H1 (cell line): ENCODE results near the gene DCAF8. TPM values are rescaled to one million over a fixed set of nuclear protein-coding genes. Genes with fewer than 3 reads are reported as not detected.

Experiments
- CTCF ChIA-PET: fragments of 300-600 bp; sonication (Branson Sonifier 250); formaldehyde crosslinking; loops from one replicate; lab custom pipeline; 2021; ENCODE audit not compliant: partially characterized antibody; lab: Charles Lee
- POLR2A ChIA-PET: fragments of 300-600 bp; sonication (Branson Sonifier 250); formaldehyde crosslinking; loops from one replicate; lab custom pipeline; 2021; ENCODE audit warnings: inconsistent platforms; ENCODE audit not compliant: partially characterized antibody; lab: Charles Lee
- DNase-seq, 2 experiments: peaks; one replicate each; pipeline versions ENCODE4 v3.0.0 to v3.0.0-alpha.2; 2010 to 2022; ENCODE audit warnings: low spot score in 2 of 2, low read depth in 1 of 2, mixed read lengths in 1 of 2
- FAIRE-seq: peaks from 2 replicates; lab custom pipeline; 2011; peaks lifted over from hg19 to GRCh38; lab: Jason Lieb, UNC
- H2AFZ ChIP-seq: 2 replicates; pipeline ENCODE4 v1.8.1; 2012; ENCODE audit warnings: low read length, inconsistent platforms
- H2AK5ac ChIP-seq: 2 replicates; pipeline ENCODE4 v1.6.1; 2013; ENCODE audit warnings: low read depth, low read length
- H2BK120ac ChIP-seq: replicated peaks from 2 replicates; pipeline ENCODE3; 2013; ENCODE audit warnings: low read depth, low read length, inconsistent platforms
- H2BK12ac ChIP-seq: 2 replicates; pipeline ENCODE4 v1.6.1; 2013; ENCODE audit warnings: low read depth, low read length
- H2BK15ac ChIP-seq: 2 replicates; pipeline ENCODE4 v1.6.1; 2013; ENCODE audit warnings: low read length
- H2BK20ac ChIP-seq: 2 replicates; pipeline ENCODE4 v1.6.1; 2013; ENCODE audit warnings: low read length
- H2BK5ac ChIP-seq: 2 replicates; pipeline ENCODE4 v1.6.1; 2013; ENCODE audit warnings: low read depth, low read length
- H3K14ac ChIP-seq: 2 replicates; pipeline ENCODE4 v1.6.1; 2013; ENCODE audit warnings: inconsistent platforms; ENCODE audit not compliant: insufficient read length
- H3K18ac ChIP-seq: 2 replicates; pipeline ENCODE4 v1.6.1; 2013; ENCODE audit warnings: low read length; ENCODE audit errors: extremely low read depth
- H3K23ac ChIP-seq: 2 replicates; pipeline ENCODE4 v1.6.1; 2013; ENCODE audit warnings: inconsistent platforms; ENCODE audit not compliant: insufficient read length
- H3K23me2 ChIP-seq: 2 replicates; pipeline ENCODE4 v1.6.1; 2013; ENCODE audit warnings: low read depth, low read length
- H3K27ac ChIP-seq: 2 replicates; pipeline ENCODE4 v1.6.1; 2011; ENCODE audit warnings: low read depth, low read length, inconsistent platforms
- H3K27me3 ChIP-seq, 4 experiments: replicated peaks in 1 of 4; 1 replicate in 1 of 4; 2 replicates in 3 of 4; pipeline versions ENCODE4 v1.6.1 to v1.8.1; 2011 to 2013; ENCODE audit warnings: low read length in 3 of 4, mild to moderate bottlenecking in 3 of 4, inconsistent platforms in 2 of 4, mixed read lengths in 2 of 4, moderate library complexity in 1 of 4; ENCODE audit not compliant: control insufficient read depth in 3 of 4, insufficient read depth in 3 of 4; ENCODE audit errors: extremely low read depth in 1 of 4
- H3K36me3 ChIP-seq, 4 experiments: 2 replicates each; pipeline versions ENCODE4 v1.6.1 to v1.8.1; 2011 to 2013; ENCODE audit warnings: mild to moderate bottlenecking in 4 of 4, low read length in 3 of 4, moderate library complexity in 2 of 4, control low read depth in 1 of 4, inconsistent platforms in 1 of 4; ENCODE audit not compliant: insufficient read depth in 4 of 4, control insufficient read depth in 2 of 4
- H3K4ac ChIP-seq: replicated peaks from 2 replicates; pipeline ENCODE3; 2013; ENCODE audit warnings: low read length, low read depth, mixed read lengths, inconsistent platforms; ENCODE audit not compliant: insufficient read length
- H3K4me1 ChIP-seq, 4 experiments: replicated peaks in 1 of 4; 1 replicate in 1 of 4; 2 replicates in 3 of 4; pipeline versions ENCODE4 v1.6.1 to v1.8.1; 2011 to 2013; ENCODE audit warnings: low read length in 3 of 4, inconsistent platforms in 2 of 4, mixed read lengths in 1 of 4; ENCODE audit not compliant: insufficient read depth in 4 of 4, control insufficient read depth in 3 of 4
- H3K4me2 ChIP-seq, 2 experiments: 2 replicates each; pipeline versions ENCODE4 v1.6.1 to v1.8.1; 2011 to 2013; ENCODE audit warnings: low read depth in 2 of 2, low read length in 2 of 2, control low read depth in 1 of 2, inconsistent platforms in 1 of 2, mild to moderate bottlenecking in 1 of 2; ENCODE audit not compliant: insufficient read depth in 1 of 2
- H3K4me3 ChIP-seq, 4 experiments: fragments of 200-600, 300-600 bp in 1 of 4; sonication (generic), shearing (Covaris generic), sonication (Bioruptor Twin) in 1 of 4; 2 replicates each; pipeline versions ENCODE4 v1.5.1 to v1.8.1; 2011 to 2016; ENCODE audit warnings: low read length in 4 of 4, low read depth in 3 of 4, control low read depth in 2 of 4, inconsistent platforms in 2 of 4, mild to moderate bottlenecking in 2 of 4, mixed read lengths in 1 of 4, moderate library complexity in 1 of 4; ENCODE audit not compliant: insufficient read depth in 2 of 4; ENCODE audit errors: extremely low read depth in 1 of 4
- H3K56ac ChIP-seq: replicated peaks from 2 replicates; pipeline ENCODE3; 2013; ENCODE audit warnings: low read depth, mild to moderate bottlenecking, mixed read lengths, low read length, inconsistent platforms; ENCODE audit not compliant: insufficient read length
- H3K79me1 ChIP-seq: 2 replicates; pipeline ENCODE4 v1.6.1; 2013; ENCODE audit warnings: low read depth, low read length, control low read depth
- H3K79me2 ChIP-seq, 2 experiments: 2 replicates each; pipeline versions ENCODE4 v1.6.1 to v1.8.1; 2012 to 2013; ENCODE audit warnings: low read length in 2 of 2, mild to moderate bottlenecking in 2 of 2, inconsistent platforms in 1 of 2; ENCODE audit not compliant: insufficient read depth in 2 of 2, control insufficient read depth in 1 of 2
- H3K9ac ChIP-seq, 4 experiments: replicated peaks in 1 of 4; 1 replicate in 1 of 4; 2 replicates in 3 of 4; pipeline versions ENCODE4 v1.6.1 to v1.8.1; 2011 to 2013; ENCODE audit warnings: low read depth in 3 of 4, low read length in 3 of 4, control low read depth in 2 of 4, mild to moderate bottlenecking in 2 of 4, moderate library complexity in 2 of 4, inconsistent platforms in 1 of 4; ENCODE audit errors: extremely low read depth in 1 of 4
- H3K9me3 ChIP-seq, 2 experiments: 2 replicates each; pipeline versions ENCODE4 v1.6.1 to v1.8.1; 2012 to 2013; ENCODE audit warnings: mild to moderate bottlenecking in 2 of 2, moderate library complexity in 2 of 2, control low read depth in 1 of 2, inconsistent platforms in 1 of 2, low read depth in 1 of 2, low read length in 1 of 2, mixed read lengths in 1 of 2; ENCODE audit not compliant: insufficient read depth in 2 of 2
- H4K20me1 ChIP-seq, 2 experiments: replicated peaks in 1 of 2; 2 replicates each; pipeline versions ENCODE3 to v1.8.1; 2011 to 2013; ENCODE audit warnings: inconsistent platforms in 2 of 2, low read length in 2 of 2, mild to moderate bottlenecking in 1 of 2; ENCODE audit not compliant: insufficient read depth in 2 of 2, control insufficient read depth in 1 of 2
- H4K5ac ChIP-seq: 2 replicates; pipeline ENCODE4 v1.6.1; 2013; ENCODE audit warnings: low read length, low read depth, mixed read lengths, inconsistent platforms; ENCODE audit not compliant: insufficient read length
- H4K8ac ChIP-seq: 2 replicates; pipeline ENCODE4 v1.8.0; 2013; ENCODE audit warnings: mild to moderate bottlenecking, moderate library complexity, low read length, inconsistent platforms; ENCODE audit not compliant: insufficient read depth; ENCODE audit errors: extremely low read depth
- H4K91ac ChIP-seq: replicated peaks from 2 replicates; pipeline ENCODE3; 2013; ENCODE audit warnings: low read length, mixed read lengths, inconsistent platforms; ENCODE audit not compliant: insufficient read length
- PHF8 ChIP-seq: fragments of 200-600 bp; sonication (generic); conservative IDR thresholded peaks from 2 replicates; pipeline ENCODE4 v1.7.1; 2012; ENCODE audit warnings: low read depth, mild to moderate bottlenecking, inconsistent platforms, low read length, moderate library complexity
- POLR2AphosphoS5 ChIP-seq: IDR thresholded peaks from 2 replicates; pipeline ENCODE4 v1.6.1; 2011; ENCODE audit warnings: low read depth, low read length
- SP2 ChIP-seq: IDR thresholded peaks from 2 replicates; pipeline ENCODE4 v1.6.1; 2012; ENCODE audit warnings: mild to moderate bottlenecking, low read length, inconsistent platforms
- TAF1 ChIP-seq: IDR thresholded peaks from 2 replicates; pipeline ENCODE4 v1.6.1; 2011; ENCODE audit warnings: mild to moderate bottlenecking, low read depth, low read length
- TCF12 ChIP-seq: IDR thresholded peaks from 2 replicates; pipeline ENCODE4 v1.6.1; 2011; ENCODE audit warnings: low read depth, mild to moderate bottlenecking, low read length
- WGBS, 2 experiments: shearing (Covaris generic) in 1 of 2; methylation state at CpG; one replicate each; pipeline versions ENCODE4 v1.1.6 to v1.1.7; 2013 to 2015; ENCODE audit warnings: low lambda C conversion rate in 2 of 2, mixed read lengths in 2 of 2, inconsistent platforms in 1 of 2, low coverage in 1 of 2, missing lambda C conversion rate in 1 of 2; ENCODE audit not compliant: insufficient replicate concordance in 2 of 2, insufficient coverage in 1 of 2, insufficient read length in 1 of 2; ENCODE audit errors: extremely low coverage in 1 of 2, missing lambda C conversion rate in 1 of 2; 5-methylcytosine and 5-hydroxymethylcytosine counted together
- polyA plus RNA-seq, 7 experiments: library from polyadenylated mRNA; depleted of rRNA in 3 of 7; stranded (reverse) in 5 of 7; unstranded in 2 of 7; fragments of >200 nt in 5 of 7; fragments of 200-250 nt in 2 of 7; gene quantifications; 1 replicate in 5 of 7; 2 replicates in 1 of 7; 4 replicates in 1 of 7; pipeline versions ENCODE4 v1.2.1 to v1.2.3, GENCODE V29; 2011 to 2013; ENCODE audit warnings: missing spikeins in 2 of 7, mixed read lengths in 2 of 7
- total RNA-seq: library from RNA; stranded (reverse); fragmentation: NEBNext Ultra II Directional; extraction: Animal tissue kit (Norgen Biotek cat#: 25700); gene quantifications from 2 replicates; pipeline ENCODE4 v1.2.1, GENCODE V29; 2021
- TF ChIP-seq, protein P1 (sequence below): IDR thresholded peaks from 2 replicates; pipeline ENCODE4 v1.6.1; 2012; ENCODE audit warnings: low read length, inconsistent platforms
- TF ChIP-seq, protein P2 (sequence below), 3 experiments: IDR thresholded peaks; 1 replicate in 2 of 3; 2 replicates in 1 of 3; pipeline versions ENCODE4 v1.5.1 to v1.6.1; 2011; ENCODE audit warnings: low read length in 3 of 3, mild to moderate bottlenecking in 3 of 3, inconsistent platforms in 2 of 3, low read depth in 1 of 3, moderate library complexity in 1 of 3; ENCODE audit not compliant: insufficient read depth in 1 of 3; ENCODE audit errors: control extremely low read depth in 1 of 3
- TF ChIP-seq, protein P3 (sequence below): IDR thresholded peaks from 2 replicates; pipeline ENCODE4 v1.6.1; 2011; ENCODE audit warnings: low read length, improper control_type of control experiment

DCAF8 gene
- total and polyA plus RNA-seq, 2 of the 8 experiments (the other 6 are each of a cell fraction or from before 2014, with no cell fraction given) = 68.2 to 110 TPM

DNA sequence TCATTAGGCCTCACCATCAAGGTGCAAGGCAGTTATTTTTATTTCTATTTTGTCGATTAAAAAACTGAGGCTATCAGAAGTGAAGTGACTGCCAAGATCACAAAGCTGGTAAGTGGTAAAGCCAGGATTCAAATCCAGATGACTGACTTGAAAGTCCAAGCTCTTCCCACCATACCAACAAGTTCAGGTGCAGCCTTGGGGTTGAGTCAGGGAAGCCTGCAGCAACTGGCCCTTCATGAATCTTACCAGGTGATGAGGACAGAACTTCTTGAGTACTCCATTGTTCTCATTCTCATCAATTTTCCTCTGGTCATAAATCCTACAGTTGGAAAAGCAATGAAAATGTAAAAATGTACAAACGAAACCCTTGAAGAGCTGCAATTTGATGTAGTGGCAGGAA lies 37.0 kb downstream of the DCAF8 start:
- POLR2A ChIA-PET = interaction anchor here (0.7 to 3.6 kb wide), 8 partner anchors 10 to 56 kb away, joined by 3 to 15 read pairs (median 4); no protein-coding TSS in a partner anchor
- H2BK20ac ChIP-seq = no peak overlapping the region

More for the DNA sequence above, 37.0 kb downstream of the DCAF8 start:
- Histone ChIP-seq H3K79me2 (no peaks in the 10 kb centered on the region), H2BK5ac (no peak overlapping the region), H3K56ac (no peak overlapping the region), H2BK12ac (no peak overlapping the region), H3K79me1 (no peaks in the 10 kb centered on the region), H4K91ac (no peak overlapping the region), H3K9me3 (no peaks in the 10 kb centered on the region), H3K14ac (no peak overlapping the region), H3K18ac (no peak overlapping the region), H3K27ac (no peak overlapping the region), H3K4ac (no peak overlapping the region), H3K9ac (no peak overlapping the region), H2AFZ (no peak overlapping the region), H4K5ac (no peak overlapping the region), H3K4me3 (no peak overlapping the region), H3K4me1 (no peaks in the 10 kb centered on the region), H4K20me1 (peaks cover 0 to 2% of the 10 kb centered on the region in 2 experiments), H3K23me2 (no peaks in the 10 kb centered on the region), H3K23ac (no peak overlapping the region), H3K27me3 (no peaks in the 10 kb centered on the region), H3K36me3 (peaks cover 24 to 93% (median 66%) of the 10 kb centered on the region in 4 experiments), H2BK15ac (no peak overlapping the region), H2BK120ac (no peak overlapping the region), H2AK5ac (no peak overlapping the region), H4K8ac (no peak overlapping the region), H3K4me2 (no peak overlapping the region)
- WGBS, 2 experiments = 79% methylated on average over 2 of the region's 2 CpGs; no CpG with 5 or more reads in 1 of the 2 experiments
- TF ChIP-seq TAF1 = no peak
- no peak for TF ChIP-seq POLR2AphosphoS5
- TF ChIP-seq PHF8 = no peak
- TF ChIP-seq, protein P1, sequence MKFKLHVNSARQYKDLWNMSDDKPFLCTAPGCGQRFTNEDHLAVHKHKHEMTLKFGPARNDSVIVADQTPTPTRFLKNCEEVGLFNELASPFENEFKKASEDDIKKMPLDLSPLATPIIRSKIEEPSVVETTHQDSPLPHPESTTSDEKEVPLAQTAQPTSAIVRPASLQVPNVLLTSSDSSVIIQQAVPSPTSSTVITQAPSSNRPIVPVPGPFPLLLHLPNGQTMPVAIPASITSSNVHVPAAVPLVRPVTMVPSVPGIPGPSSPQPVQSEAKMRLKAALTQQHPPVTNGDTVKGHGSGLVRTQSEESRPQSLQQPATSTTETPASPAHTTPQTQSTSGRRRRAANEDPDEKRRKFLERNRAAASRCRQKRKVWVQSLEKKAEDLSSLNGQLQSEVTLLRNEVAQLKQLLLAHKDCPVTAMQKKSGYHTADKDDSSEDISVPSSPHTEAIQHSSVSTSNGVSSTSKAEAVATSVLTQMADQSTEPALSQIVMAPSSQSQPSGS = no peak
- TF ChIP-seq, protein P2, sequence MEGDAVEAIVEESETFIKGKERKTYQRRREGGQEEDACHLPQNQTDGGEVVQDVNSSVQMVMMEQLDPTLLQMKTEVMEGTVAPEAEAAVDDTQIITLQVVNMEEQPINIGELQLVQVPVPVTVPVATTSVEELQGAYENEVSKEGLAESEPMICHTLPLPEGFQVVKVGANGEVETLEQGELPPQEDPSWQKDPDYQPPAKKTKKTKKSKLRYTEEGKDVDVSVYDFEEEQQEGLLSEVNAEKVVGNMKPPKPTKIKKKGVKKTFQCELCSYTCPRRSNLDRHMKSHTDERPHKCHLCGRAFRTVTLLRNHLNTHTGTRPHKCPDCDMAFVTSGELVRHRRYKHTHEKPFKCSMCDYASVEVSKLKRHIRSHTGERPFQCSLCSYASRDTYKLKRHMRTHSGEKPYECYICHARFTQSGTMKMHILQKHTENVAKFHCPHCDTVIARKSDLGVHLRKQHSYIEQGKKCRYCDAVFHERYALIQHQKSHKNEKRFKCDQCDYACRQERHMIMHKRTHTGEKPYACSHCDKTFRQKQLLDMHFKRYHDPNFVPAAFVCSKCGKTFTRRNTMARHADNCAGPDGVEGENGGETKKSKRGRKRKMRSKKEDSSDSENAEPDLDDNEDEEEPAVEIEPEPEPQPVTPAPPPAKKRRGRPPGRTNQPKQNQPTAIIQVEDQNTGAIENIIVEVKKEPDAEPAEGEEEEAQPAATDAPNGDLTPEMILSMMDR (IDR thresholded peaks at IDR 0.05; ENCODE audit: control extremely low read depth in 1 of 3, insufficient read depth in 1 of 3, low read depth in 1 of 3, low read length in 3 of 3) = no peak
- TF ChIP-seq, protein P3, sequence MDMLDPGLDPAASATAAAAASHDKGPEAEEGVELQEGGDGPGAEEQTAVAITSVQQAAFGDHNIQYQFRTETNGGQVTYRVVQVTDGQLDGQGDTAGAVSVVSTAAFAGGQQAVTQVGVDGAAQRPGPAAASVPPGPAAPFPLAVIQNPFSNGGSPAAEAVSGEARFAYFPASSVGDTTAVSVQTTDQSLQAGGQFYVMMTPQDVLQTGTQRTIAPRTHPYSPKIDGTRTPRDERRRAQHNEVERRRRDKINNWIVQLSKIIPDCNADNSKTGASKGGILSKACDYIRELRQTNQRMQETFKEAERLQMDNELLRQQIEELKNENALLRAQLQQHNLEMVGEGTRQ = no peak
- no peak for TF ChIP-seq TCF12
- no peak for TF ChIP-seq SP2
- CTCF ChIA-PET = interaction anchor here (0.8 to 2.4 kb wide), 13 partner anchors 9 to 153 kb away, joined by 3 to 11 read pairs (median 5); no protein-coding TSS in a partner anchor
- FAIRE-seq = no peak
- DNase-seq = no peak
